ENCODE data around the gene RASIP1. TPM values are rescaled to one million over a fixed set of nuclear protein-coding genes. Genes with fewer than 3 reads are reported as not detected.

Gene RASIP1
- total RNA-seq, 3 donors from 2014 or later: 1.7 to 8.6 (median 3.2) TPM

GRCh38 chr19:48731452-48731851, 9.0 kb downstream of the RASIP1 start:
- peaks cover 6% of the 10 kb centered on the region for H3K4me1 ChIP-seq (ENCODE audit: low read depth)
- no peak for TF ChIP-seq CTCF (IDR thresholded peaks at IDR 0.05)
- H3K4me3 ChIP-seq: no peak overlapping the region
- intact Hi-C loops (cut with DNase I, micrococcal nuclease): no loop called here
- DNase-seq: no peak
- H3K9me3 ChIP-seq: peaks cover 3% of the 10 kb centered on the region
- H3K36me3 ChIP-seq (ENCODE audit: low read depth): no peaks in the 10 kb centered on the region
- no peak for ATAC-seq

- H3K36me3 ChIP-seq (ENCODE audit: low read depth): no peaks in the 10 kb centered on the region
- DNase-seq: no peak
- peaks cover 6% of the 10 kb centered on the region for H3K9me3 ChIP-seq
- H3K4me1 ChIP-seq (ENCODE audit: low read depth): no peaks in the 10 kb centered on the region
- no peak for TF ChIP-seq CTCF (IDR thresholded peaks at IDR 0.05)
- H3K4me3 ChIP-seq: no peak overlapping the region
- ATAC-seq: peak; percentile 60
- intact Hi-C loops (cut with DNase I, micrococcal nuclease): no loop called here
Observed at GRCh38 chr19:48728911-48729664, 11.3 kb downstream of the RASIP1 start.

- DNase-seq: no peak
- no peak overlapping the region for H3K4me3 ChIP-seq
- no peaks in the 10 kb centered on the region for H3K36me3 ChIP-seq (ENCODE audit: low read depth)
- H3K9me3 ChIP-seq: peaks cover 6% of the 10 kb centered on the region
- ATAC-seq: peak; percentile 17
- intact Hi-C loops (cut with DNase I, micrococcal nuclease): no loop called here
- no peaks in the 10 kb centered on the region for H3K4me1 ChIP-seq (ENCODE audit: low read depth)
- TF ChIP-seq CTCF (IDR thresholded peaks at IDR 0.05): no peak
Observed at GRCh38 chr19:48726556-48726955, 13.9 kb downstream of the RASIP1 start.

- H3K36me3 ChIP-seq (ENCODE audit: low read depth): no peaks in the 10 kb centered on the region
- H3K4me3 ChIP-seq: no peak overlapping the region
- no peaks in the 10 kb centered on the region for H3K4me1 ChIP-seq (ENCODE audit: low read depth)
- DNase-seq (peak in 1 of 3 donors; percentile 22), ATAC-seq (peak; percentile 24)
- intact Hi-C loops (cut with DNase I, micrococcal nuclease): no loop called here
- H3K9me3 ChIP-seq: peaks cover 6% of the 10 kb centered on the region
- TF ChIP-seq CTCF (IDR thresholded peaks at IDR 0.05): no peak
Observed at GRCh38 chr19:48724796-48725753, 15.3 kb downstream of the RASIP1 start.

GRCh38 chr19:48722196-48722708, 18.2 kb downstream of the RASIP1 start:
- DNase-seq (no peak), ATAC-seq (no peak)
- H3K4me3 ChIP-seq: no peak overlapping the region
- peaks cover 6% of the 10 kb centered on the region for H3K9me3 ChIP-seq
- H3K4me1 ChIP-seq (ENCODE audit: low read depth): no peaks in the 10 kb centered on the region
- H3K36me3 ChIP-seq (ENCODE audit: low read depth): no peaks in the 10 kb centered on the region
- TF ChIP-seq CTCF (IDR thresholded peaks at IDR 0.05): no peak
- intact Hi-C loops (cut with DNase I, micrococcal nuclease): no loop called here

Measured in mucosa of descending colon (tissue), 3 donors.